Effector CD4-positive, alpha-beta T cell (primary cell): ENCODE data around the gene ELMOD1. TPM values are rescaled to one million over a fixed set of nuclear protein-coding genes. Genes with fewer than 3 reads are reported as not detected.
"Not testable (repeated sequence)": the region's sequence is repeated elsewhere in the genome, so short reads cannot be mapped to it uniquely, and the experiment has no call there.

ENCODE experiments used
- DNase-seq: peaks from one replicate; pipeline ENCODE4 v3.0.0-alpha.2; 2020
- total RNA-seq: gene quantifications from one replicate; lab custom pipeline; 2026; lab: John Stamatoyannopoulos, UW

The ELMOD1 gene
- not detected for total RNA-seq

- no peak for DNase-seq
These were observed at the start of gene ELMOD1 for GRCh38 chr11:107590460-107591377. Gene ELMOD1, plus strand, starts transcription at chr11:107591147. Its CDS starts 27,043 bp downstream, at chr11:107618190.

DNA sequence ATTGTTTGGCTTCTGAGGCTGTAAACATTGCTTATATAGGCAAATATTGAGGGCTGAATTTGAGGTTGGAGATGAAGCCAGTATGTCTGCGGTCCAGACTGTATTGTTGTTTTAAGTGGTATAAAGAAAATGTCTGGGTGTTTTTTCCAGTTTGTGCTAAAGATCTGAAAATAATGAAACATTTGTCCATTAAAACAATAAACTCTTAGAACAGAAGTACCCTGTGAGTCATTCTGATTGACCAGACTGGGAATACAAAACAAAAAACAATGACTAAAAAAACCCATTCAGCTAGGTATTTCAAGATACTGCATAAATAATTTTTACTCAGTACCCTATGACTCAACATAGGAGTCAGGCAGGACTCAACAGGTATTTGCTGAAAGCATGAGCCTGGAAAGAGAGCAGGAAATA is 45.8 kb upstream of the ELMOD1 start:
- no peak for DNase-seq

GRCh38 chr11:107547961-107548360 is 43.0 kb upstream of the ELMOD1 start:
- DNase-seq, result no peak

DNA sequence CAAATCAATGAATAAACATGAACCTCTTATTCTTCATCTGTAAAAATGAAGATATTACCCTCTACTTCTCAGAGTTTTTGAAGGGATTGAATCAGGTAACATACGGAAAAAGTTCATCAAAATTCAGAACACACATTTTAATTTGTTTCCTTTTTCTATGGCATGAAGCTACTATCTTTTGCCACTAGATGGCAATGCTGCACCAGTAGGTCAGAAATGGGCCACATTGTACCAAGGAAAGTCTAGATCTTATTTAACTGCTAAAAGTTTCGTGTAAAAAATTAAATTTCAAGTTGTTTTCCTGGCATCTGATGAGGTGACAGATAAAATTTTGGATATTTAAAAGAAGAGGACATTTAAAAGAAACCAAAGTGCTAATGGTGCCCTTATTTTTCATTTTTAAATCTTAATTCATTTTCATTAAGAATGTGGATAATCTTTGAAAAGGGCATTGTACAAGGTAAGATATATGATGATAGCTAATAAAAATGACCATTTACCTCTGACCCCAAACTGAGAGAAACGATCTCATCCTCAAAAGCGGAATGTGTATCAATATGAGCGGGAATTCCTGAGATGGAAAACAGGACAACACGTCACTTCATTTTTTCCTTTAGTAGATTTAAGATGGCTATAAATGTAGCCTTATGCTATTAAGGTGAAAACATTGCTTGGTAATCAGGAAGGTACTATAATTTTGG is 41.5 kb upstream of the ELMOD1 start:
- peak; percentile 20 for DNase-seq

DNA sequence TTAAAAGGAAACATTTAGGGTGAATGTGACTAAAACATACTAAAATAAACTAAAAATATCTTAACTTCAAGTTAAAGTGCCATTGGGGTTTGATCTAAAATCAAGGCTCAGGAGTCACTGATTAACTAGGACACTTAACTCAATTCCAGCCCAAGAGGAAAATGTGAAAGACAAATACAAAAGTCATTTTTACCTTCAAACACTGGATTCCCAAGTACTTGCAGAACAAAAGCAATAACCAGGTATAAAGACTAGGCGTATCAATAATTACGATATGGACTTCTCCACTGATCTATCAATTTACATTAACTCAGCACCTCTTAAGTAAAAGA is 41.0 kb upstream of the ELMOD1 start:
- DNase-seq, result no peak

DNA sequence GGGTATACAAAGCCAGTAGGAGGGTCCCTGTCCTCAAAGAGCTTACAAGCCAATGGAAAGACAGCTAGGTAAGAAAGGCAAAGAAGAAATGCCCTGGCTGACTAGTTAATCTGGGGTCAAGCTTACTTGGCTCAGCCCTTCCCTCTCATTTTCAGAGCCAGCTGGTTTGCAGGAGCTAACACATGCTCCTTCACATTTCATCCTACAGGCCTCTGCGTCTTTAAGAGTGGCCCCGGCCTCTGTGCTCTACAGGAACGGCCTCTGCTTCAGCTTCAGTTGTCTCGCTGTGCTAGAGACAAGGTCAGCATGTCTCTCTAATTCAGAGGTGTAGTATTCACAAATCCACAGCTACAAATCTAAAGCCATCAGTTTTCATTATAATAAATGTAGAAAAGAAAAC is 40.6 kb upstream of the ELMOD1 start:
- DNase-seq, result no peak

DNA sequence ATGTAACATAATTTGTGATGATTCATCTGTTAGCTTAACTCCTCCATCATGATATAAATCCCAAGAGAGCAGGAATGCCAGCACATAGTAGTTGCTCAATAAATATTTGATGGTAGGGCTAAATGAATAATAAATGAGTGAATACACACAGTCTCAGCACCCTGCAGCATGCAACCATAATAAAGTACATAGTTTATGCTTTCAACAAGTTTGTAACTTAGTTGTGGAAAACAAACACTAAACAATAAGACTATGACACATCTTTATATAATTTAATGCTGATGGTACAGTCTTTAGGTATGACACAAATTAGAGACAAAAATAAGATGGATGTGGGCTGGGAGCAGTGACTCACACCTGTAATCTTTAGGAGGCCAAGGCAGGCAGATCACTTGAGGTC is 29.3 kb upstream of the ELMOD1 start:
- no peak for DNase-seq

DNA sequence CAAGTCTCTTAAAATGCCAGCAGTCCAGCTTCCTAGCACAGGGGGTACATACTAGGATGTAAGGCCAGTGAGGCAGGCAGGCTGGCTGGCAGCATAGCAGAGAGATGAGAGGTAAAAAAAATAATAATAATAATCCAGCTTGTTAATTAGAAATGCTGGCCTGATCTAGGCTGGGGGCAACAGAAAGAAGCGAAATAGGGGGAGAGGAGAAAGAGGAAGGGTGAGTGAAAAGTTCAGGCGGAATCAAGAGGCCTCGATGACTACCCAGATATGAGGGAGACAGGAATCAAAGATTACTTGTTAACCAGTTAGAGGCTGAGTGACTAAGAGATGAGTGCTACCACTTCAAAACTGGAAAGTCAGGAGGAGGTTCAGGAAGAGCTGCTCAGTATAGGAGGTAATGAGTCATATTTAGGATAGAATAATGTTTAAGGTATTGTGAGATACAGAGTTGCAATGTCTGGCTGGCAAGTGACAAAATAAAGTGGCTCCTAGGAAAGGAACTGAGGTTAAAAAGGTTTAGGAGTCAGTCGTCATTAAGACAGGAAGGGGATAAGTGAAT is 28.2 kb upstream of the ELMOD1 start:
- no peak for DNase-seq

GRCh38 chr11:107563702-107564101 is 27.2 kb upstream of the ELMOD1 start:
- peak; percentile 14 for DNase-seq

DNA sequence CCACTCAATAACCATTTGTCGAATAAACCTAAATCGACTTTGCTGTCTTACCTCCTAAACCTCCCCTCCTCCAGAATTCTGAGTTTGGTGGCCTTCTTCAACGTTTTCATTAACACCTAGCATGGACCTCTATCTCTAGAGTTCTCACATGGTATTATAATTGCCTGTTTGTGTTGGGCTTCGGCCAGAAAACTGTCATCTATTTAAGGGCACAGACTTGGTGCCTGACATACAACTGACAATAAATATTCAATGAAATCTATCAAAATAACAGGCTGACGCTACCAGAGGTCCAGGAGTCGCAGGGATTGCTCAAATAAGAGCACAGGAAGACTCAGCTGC is 26.1 kb upstream of the ELMOD1 start:
- no peak for DNase-seq

- DNase-seq, result peak; percentile 73
These were observed 25.6 kb upstream of the ELMOD1 start, which contains the start of gene ALKBH8 for GRCh38 chr11:107565219-107565937. Gene ALKBH8, minus strand, starts transcription at chr11:107565735. Its CDS starts 4,842 bp downstream, at chr11:107560893.

DNA sequence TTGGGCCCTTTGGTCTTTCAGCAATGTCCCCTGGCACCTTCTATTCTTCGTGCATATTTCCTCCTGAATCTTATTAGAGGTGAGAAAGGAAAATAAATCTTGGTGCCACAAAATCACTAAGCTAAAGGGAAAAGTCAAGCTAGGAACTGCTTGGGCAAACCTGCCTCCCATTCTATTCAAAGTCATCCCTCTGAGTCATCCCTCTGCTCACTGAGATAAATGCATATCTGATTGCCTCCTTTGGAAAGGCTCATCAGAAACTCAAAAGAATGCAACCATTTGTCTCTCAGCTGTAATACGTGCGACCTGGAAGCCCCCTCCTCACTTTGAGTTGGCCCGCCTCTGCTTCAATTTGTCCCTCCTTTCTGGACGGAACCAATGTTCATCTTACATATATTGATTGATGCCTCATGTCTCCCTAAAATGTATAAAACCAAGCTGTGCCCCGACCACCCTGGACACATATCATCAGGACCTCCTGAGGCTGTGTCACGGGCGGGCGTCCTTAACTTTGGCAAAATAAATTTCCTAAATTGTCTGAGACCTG is 24.9 kb upstream of the ELMOD1 start:
- DNase-seq, result not testable (repeated sequence)

GRCh38 chr11:107566569-107566968 is 24.4 kb upstream of the ELMOD1 start:
- DNase-seq, result no peak

DNA sequence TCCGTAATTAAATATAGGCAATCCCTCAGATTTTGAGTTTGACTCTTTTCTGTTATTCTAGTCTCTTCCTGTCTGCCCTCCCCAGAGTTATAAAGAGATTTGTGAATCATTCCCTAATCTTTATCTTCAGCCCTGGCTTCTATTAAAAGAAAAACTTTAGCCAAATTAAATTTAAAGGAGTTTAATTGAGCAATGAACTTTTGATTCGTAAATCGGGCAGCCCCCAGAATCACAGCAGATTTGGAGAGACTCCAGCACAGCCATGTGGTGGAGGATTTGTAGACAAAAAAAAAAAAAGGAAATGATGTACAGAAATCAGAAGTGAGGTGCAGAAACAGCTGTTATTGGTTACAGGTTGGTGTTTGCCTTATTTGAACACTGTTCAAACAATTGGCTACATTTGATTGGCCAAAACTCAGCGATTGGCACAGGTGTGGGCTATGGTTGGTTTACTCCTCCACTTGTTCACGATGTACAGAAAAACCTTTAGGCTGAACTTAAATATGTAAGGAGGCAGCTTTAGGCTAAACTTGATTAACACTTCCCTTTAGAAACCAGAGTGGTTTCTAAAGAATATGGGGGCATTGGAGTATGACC is 23.1 kb upstream of the ELMOD1 start:
- DNase-seq, result no peak

GRCh38 chr11:107570015-107570414 is 20.9 kb upstream of the ELMOD1 start:
- no peak for DNase-seq

- no peak for DNase-seq
These were observed 17.5 kb upstream of the ELMOD1 start for GRCh38 chr11:107573438-107573837.

DNA sequence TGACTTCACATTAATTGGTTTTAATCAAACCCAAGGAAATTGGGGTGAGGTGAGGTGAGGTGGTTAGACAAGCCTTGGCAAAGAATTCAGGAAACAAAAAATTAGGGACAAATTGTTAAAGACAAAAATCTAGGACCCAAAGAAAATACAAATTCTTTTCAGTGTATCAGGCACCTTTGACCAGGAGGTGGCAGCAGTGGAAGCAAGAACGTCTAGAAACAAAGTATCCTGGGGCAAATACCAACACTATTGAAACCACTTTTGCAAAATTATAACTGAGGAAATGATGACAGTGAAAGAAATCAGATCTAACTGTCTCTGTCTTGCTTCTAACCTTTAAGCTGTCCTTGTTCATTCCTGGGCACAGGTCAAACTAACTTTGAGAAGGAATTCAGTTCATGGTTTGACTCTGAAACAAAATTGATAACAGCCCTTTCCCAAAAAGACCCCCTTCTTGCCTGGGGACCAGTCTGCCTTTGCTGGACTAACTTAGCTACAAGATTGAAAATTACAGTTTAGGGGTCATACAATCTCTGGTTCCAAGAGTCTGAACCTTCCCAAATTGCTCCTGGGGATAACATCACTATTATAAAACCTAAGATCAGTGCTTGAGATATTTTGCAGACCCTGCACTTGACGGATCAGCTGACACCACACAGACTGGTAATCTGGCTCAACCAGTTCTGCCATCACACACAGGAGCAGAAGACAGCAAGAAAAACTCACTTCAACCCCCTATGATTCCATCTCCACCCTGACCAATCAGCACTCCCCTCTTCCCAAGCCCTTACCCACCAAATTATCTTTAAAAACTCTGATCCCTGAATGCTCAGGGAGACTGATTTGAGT is 14.2 kb upstream of the ELMOD1 start:
- DNase-seq, result peak; percentile 37

- no peak for DNase-seq
These were observed 13.6 kb upstream of the ELMOD1 start for GRCh38 chr11:107577346-107577711.

- not testable (repeated sequence) for DNase-seq
These were observed 11.8 kb upstream of the ELMOD1 start for GRCh38 chr11:107579169-107579568.

DNA sequence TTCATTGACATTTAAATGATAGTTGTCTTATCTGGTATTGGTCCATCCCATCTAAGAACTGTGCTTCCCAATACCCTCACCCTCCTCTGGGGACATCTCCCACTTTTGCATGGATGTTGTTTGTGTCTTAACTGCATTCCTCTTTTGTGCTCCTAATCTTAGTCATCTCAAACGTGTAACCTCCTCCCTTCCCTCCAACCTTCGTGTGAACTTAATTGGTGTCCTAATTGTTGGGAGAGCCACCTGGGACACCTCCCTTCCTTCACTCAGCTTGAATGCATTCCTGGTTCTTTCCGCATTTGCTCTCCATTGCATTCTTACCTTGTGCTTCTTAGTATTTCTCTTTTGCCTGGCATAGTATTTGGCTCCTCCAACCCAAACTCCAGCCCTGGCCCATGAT is 9.8 kb upstream of the ELMOD1 start:
- no peak for DNase-seq

DNA sequence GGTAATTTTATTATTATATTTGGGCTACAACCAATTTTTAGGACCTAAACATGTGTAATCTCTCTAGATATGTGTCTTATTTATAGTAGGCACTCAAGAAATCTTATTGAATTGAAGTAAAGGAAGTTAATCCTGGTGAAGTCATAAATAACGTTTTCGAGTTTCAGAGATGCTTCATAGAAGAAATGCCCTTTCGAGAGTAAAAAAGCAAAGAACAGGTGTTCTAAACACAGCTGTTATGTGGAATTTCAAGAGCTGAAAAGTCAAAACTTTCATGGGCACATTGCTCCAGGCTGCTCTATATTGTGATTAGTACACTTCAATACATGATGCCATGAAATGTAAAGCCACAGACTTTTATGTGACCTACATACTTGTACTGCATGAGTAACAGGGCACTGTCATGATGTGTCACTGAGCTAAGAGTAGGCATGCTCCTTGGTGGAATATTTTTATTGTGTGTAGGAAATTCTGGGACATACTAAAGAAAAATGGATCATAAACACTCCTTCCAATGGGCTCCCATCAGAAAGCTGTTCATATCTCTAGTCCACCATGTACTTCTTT is 7.2 kb upstream of the ELMOD1 start:
- no peak for DNase-seq
